GM12864 (cell line): ENCODE data around the gene GRK1.

Experiments
- DNase-seq: peaks from one replicate; pipeline ENCODE4 v3.0.0-alpha.2; 2011; ENCODE audit warnings: low read depth
- H3K4me3 ChIP-seq: 2 replicates; pipeline ENCODE4 v1.5.1; 2011; ENCODE audit warnings: mild to moderate bottlenecking, low read depth, low read length, control low read depth
- CTCF ChIP-seq: IDR thresholded peaks from 2 replicates; pipeline ENCODE4 v1.5.1; 2011; ENCODE audit warnings: low read depth, mild to moderate bottlenecking, moderate library complexity, low read length, control low read depth, inconsistent platforms; ENCODE audit errors: missing control alignments

GRK1 gene

GRCh38 chr13:113726961-113727411, 60.0 kb downstream of the GRK1 start:
- DNase-seq, result no peak

GRCh38 chr13:113728571-113729054, 61.6 kb downstream of the GRK1 start:
- no peak for DNase-seq
- no peak overlapping the region for H3K4me3 ChIP-seq
- TF ChIP-seq CTCF, result no peak

More at GRCh38 chr13:113726961-113727411, 60.0 kb downstream of the GRK1 start:
- H3K4me3 ChIP-seq, result no peak overlapping the region
- TF ChIP-seq CTCF, result no peak

GRCh38 chr13:113729187-113730019, 62.4 kb downstream of the GRK1 start:
- DNase-seq, result no peak
- no peak overlapping the region for H3K4me3 ChIP-seq
- TF ChIP-seq CTCF, result no peak

GRCh38 chr13:113730258-113730691, 63.3 kb downstream of the GRK1 start:
- no peak for DNase-seq
- no peak for TF ChIP-seq CTCF
- H3K4me3 ChIP-seq, result no peak overlapping the region

- DNase-seq, result no peak
Measured at GRCh38 chr13:113730831-113731191, 63.8 kb downstream of the GRK1 start.

More at GRCh38 chr13:113730831-113731191, 63.8 kb downstream of the GRK1 start:
- H3K4me3 ChIP-seq, result no peak overlapping the region
- TF ChIP-seq CTCF, result no peak
